Muscle layer of duodenum (tissue), 2 donors: Measurements from ENCODE around the gene ARFGAP1.

Source experiments
- H3K27ac ChIP-seq: one replicate; pipeline ENCODE4 v1.7.0; 2013; ENCODE audit warnings: mild to moderate bottlenecking, low read length
- H3K27me3 ChIP-seq: one replicate; pipeline ENCODE4 v1.7.0; 2013; ENCODE audit warnings: low read depth, mild to moderate bottlenecking, control low read depth, low read length
- H3K36me3 ChIP-seq, 2 donors: one replicate each; pipeline ENCODE4 v1.7.0; 2013; ENCODE audit warnings: low read length in 2 of 2, control low read depth in 1 of 2, mild to moderate bottlenecking in 1 of 2; ENCODE audit not compliant: insufficient read depth in 2 of 2, control insufficient read depth in 1 of 2
- H3K4me1 ChIP-seq, 2 donors: one replicate each; pipeline ENCODE4 v1.7.0; 2013; ENCODE audit warnings: low read length in 2 of 2, mild to moderate bottlenecking in 2 of 2, control low read depth in 1 of 2, moderate library complexity in 1 of 2; ENCODE audit not compliant: insufficient read depth in 2 of 2, control insufficient read depth in 1 of 2
- H3K4me3 ChIP-seq, 2 donors: one replicate each; pipeline ENCODE4 v1.7.0; 2013; ENCODE audit warnings: low read length in 2 of 2, low read depth in 1 of 2, mild to moderate bottlenecking in 1 of 2
- H3K9me3 ChIP-seq, 2 donors: one replicate each; pipeline ENCODE4 v1.7.0; 2013; ENCODE audit warnings: low read length in 2 of 2, control low read depth in 1 of 2, mild to moderate bottlenecking in 1 of 2; ENCODE audit not compliant: control insufficient read depth in 1 of 2
- donor health status: healthy.

The ARFGAP1 gene

DNA sequence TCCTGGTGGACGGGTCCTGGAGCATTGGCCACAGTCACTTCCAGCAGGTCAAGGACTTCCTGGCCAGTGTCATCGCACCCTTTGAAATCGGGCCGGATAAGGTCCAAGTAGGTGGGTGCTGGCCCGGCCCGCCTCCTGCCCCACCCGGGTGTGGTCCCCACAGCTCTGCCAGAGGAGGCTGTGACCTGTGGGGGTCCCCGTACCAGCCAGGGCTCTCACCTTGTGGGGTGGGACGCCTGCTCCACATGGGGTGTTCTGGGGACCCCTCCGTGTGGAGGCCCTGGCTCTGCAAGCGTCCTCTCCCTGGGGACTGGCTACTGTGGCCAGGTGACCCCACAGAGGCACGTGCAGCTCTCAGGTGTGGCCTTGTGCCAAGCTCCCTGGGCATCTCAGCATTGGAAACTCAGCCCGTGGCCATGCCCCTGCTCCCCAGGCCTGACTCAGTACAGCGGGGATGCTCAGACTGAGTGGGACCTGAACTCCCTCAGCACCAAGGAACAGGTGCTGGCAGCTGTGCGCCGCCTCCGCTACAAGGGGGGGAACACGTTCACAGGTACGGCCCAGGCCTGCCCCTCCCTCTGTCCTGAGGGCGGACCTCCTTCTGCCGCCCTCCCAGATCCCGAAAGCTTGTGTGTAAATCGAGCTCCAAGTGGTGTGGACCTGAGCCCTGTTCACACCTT lies 35.1 kb downstream of the ARFGAP1 start:
- Histone ChIP-seq H3K4me3 (no peak overlapping the region), H3K27ac (no peak overlapping the region), H3K27me3 (peaks cover 3% of the 10 kb centered on the region), H3K36me3 (no peaks in the 10 kb centered on the region), H3K9me3 (no peaks in the 10 kb centered on the region), H3K4me1 (no peaks in the 10 kb centered on the region)

DNA sequence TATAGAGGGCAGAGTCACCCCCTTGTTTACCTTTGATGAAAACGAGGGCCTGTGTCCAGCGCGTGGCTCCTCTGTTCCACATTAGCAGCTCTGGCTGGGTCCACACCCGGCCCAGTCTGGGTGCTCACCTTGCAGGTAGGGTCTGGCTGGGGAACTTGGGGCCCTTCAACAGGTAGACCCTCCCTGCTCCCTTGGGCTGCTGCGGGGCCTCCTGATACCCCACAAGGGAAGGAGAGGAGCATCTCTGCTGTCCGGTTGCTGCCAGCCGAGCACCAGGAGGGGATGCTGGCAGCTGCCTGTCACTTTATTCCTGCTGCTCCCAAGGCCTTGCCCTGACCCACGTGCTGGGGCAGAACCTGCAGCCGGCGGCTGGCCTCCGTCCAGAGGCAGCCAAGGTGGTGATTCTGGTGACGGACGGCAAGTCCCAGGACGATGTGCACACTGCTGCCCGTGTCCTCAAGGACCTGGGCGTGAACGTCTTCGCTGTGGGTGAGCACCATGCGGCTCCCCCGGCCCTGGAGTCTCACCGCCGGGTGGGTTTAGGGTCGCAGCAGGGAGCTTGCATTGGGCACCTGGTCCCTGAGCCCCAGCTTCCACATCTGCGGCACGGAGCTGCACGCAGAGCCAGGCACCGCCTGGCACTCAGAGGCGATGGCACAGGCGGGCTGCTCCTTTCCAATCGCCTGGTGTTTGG lies 35.8 kb downstream of the ARFGAP1 start:
- Histone ChIP-seq H3K36me3 (no peaks in the 10 kb centered on the region), H3K4me3 (no peak overlapping the region), H3K4me1 (peaks cover 0 to 4% of the 10 kb centered on the region in 2 donors), H3K9me3 (no peaks in the 10 kb centered on the region), H3K27ac (no peak overlapping the region), H3K27me3 (peaks cover 3% of the 10 kb centered on the region)

DNA sequence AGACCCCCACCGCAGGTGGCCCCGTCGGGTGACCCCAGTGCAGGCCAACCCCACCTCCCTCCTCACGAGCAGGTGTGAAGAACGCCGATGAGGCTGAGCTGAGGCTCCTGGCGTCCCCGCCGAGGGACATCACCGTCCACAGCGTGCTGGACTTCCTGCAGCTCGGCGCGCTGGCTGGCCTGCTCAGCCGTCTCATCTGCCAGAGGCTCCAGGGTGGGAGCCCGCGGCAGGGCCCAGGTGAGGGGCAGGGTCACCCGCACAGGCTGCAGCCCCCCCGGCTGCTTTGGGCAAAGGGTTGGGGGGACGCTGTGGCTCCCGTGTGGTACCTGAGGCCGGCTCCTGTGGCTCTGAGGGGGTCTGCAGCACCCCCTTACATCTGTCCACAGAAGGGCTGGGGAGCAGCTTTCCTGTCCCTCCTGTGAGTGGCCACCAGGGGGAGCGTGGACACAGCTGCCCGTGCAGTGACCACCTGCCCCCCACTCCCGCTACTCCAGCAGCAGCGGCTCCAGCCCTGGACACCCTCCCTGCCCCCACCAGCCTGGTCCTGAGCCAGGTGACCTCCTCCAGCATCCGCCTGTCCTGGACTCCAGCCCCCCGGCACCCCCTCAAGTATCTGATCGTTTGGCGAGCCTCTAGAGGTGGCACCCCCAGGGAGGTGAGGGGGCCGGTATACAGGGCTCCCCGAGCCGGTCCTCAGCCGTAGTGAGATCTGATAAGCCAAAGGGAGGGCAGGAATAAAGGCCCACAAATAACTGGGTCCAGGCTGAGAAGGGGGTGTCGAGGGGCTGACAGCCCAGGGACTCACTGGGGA lies 36.9 kb downstream of the ARFGAP1 start:
- Histone ChIP-seq H3K4me1 (peaks cover 0 to 4% of the 10 kb centered on the region in 2 donors), H3K4me3 (no peak overlapping the region), H3K27ac (no peak overlapping the region), H3K36me3 (no peaks in the 10 kb centered on the region), H3K9me3 (no peaks in the 10 kb centered on the region), H3K27me3 (peaks cover 3% of the 10 kb centered on the region)

DNA sequence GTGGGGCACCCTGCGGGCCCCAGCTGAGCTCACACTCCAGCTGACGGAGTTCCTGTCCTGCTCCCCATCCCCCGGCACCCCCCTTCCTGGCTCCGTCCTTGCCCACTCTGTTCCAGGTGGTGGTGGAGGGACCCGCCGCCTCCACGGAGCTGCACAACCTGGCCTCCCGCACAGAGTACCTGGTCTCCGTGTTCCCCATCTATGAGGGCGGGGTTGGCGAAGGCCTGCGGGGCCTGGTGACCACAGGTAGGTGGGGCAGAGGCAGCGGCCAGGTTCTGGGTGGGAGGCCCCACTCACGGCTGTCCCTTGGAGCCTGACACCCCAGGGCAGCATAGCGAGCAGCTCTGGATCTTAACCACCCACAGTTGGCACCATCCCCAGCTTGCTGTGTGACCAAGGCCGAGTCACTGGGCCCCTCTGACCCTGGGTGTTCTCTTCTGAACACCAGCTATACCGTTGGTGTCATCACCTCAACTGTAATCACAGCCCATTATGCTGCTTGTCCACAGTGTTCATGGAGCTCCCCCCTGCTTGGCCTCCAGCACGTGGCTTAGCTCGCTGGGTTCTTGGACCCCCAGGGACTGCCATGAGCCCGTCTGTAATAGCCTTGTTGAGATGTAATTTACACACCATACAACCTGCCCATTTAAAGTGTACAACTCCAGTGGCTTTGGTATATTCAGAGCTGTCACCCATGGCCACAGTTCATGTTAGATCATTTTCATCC lies 37.8 kb downstream of the ARFGAP1 start:
- Histone ChIP-seq H3K9me3 (no peaks in the 10 kb centered on the region), H3K4me3 (no peak overlapping the region), H3K27me3 (peaks cover 3% of the 10 kb centered on the region), H3K4me1 (peaks cover 0 to 4% of the 10 kb centered on the region in 2 donors), H3K36me3 (no peaks in the 10 kb centered on the region), H3K27ac (no peak overlapping the region)

DNA sequence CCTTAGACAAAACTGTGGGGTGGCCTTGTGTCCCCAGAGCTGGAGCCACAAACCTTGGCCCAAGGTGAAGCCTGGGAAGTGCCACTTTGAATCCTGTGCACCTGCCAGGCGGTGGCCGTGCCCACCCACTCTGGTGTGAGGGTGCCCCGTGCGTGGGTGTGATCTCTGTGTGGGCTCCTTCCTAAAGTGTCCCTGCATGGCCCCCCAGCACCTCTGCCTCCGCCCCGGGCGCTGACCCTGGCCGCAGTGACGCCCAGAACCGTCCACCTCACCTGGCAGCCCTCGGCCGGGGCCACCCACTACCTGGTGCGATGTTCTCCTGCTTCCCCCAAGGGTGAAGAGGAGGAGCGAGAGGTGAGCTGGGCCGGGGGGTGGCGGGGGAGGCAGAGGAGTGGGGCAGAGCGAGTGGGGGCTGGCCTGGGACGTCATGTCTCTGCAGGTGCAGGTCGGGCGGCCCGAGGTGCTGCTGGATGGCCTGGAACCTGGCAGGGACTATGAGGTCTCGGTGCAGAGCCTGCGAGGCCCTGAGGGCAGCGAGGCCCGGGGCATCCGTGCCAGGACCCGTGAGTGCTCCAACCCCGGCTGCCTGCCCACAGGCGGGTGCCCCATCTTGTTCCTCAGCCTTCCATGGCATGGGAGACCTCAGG lies 38.7 kb downstream of the ARFGAP1 start:
- Histone ChIP-seq H3K4me3 (no peak overlapping the region), H3K27me3 (peaks cover 3% of the 10 kb centered on the region), H3K27ac (no peak overlapping the region), H3K36me3 (no peaks in the 10 kb centered on the region), H3K9me3 (no peaks in the 10 kb centered on the region), H3K4me1 (peaks cover 0 to 4% of the 10 kb centered on the region in 2 donors)

DNA sequence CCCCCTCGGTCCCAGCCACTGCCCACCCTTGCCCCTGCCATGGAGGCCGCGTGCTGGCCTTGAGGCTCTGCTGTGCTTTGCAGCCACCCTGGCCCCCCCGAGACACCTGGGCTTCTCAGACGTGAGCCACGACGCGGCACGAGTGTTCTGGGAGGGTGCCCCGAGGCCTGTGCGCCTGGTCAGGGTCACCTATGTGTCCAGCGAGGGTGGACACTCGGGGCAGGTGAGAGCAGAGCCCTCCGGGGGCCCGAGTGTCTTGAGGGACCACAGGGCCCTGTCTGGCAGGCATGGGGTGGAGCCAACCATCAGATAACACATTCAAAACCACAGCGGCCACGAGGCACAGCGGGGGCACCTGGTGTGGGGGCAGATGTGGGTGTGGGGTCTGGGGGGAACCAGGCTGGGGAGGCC lies 39.2 kb downstream of the ARFGAP1 start:
- no peaks in the 10 kb centered on the region for H3K36me3 ChIP-seq
- H3K4me1 ChIP-seq, result peaks cover 0 to 4% of the 10 kb centered on the region in 2 donors
- no peak overlapping the region for H3K4me3 ChIP-seq
- no peaks in the 10 kb centered on the region for H3K27me3 ChIP-seq
- no peak overlapping the region for H3K27ac ChIP-seq
- H3K9me3 ChIP-seq, result no peaks in the 10 kb centered on the region

DNA sequence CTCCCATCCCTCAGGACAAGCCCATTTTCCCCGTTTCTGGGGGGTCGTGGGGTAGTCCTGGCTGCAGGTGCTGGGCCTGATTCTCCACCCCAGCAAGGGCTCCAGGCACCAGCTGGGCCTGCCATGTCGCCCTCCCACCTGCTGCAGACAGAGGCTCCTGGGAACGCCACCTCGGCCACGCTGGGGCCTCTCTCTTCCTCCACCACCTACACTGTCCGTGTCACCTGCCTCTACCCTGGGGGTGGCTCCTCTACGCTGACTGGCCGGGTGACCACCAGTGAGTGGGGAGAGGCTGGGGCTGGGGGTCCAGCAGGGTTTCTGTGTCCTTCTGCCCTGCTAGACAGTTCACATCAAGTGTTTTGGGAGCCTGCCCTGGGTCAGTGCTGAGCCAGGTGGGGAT lies 39.7 kb downstream of the ARFGAP1 start:
- no peaks in the 10 kb centered on the region for H3K9me3 ChIP-seq
- H3K27me3 ChIP-seq, result no peaks in the 10 kb centered on the region
- H3K4me1 ChIP-seq, result peaks cover 0 to 4% of the 10 kb centered on the region in 2 donors
- no peak overlapping the region for H3K4me3 ChIP-seq
- H3K27ac ChIP-seq, result no peak overlapping the region
- no peaks in the 10 kb centered on the region for H3K36me3 ChIP-seq

DNA sequence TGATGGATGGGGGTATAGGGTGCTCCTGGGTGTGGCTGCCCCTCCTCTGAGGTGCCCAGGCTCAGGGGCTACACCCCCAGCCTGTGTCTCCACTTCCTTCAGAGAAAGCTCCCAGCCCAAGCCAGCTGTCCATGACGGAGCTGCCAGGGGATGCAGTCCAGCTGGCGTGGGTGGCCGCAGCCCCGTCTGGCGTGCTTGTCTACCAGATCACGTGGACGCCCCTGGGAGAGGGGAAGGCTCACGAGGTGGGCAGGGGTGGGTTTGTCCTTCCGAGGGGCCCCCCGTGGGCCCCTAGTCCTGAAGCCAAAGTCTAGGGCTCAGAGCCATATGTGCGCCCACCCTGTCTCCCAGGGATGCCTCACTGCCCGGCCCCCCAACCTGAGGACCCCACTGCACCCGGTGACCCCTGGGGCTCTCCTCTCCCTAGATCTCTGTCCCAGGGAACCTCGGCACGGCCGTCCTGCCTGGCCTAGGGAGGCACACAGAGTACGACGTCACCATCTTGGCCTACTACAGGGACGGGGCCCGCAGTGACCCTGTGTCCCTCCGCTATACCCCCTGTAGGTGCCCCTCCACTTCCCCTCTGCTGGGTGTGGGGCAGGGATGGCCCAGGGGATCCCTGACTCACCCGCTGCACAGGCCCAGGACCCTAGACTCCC lies 40.2 kb downstream of the ARFGAP1 start:
- Histone ChIP-seq H3K9me3 (no peaks in the 10 kb centered on the region), H3K4me3 (no peak overlapping the region), H3K27me3 (no peaks in the 10 kb centered on the region), H3K27ac (no peak overlapping the region), H3K4me1 (peaks cover 0 to 4% of the 10 kb centered on the region in 2 donors), H3K36me3 (no peaks in the 10 kb centered on the region)

DNA sequence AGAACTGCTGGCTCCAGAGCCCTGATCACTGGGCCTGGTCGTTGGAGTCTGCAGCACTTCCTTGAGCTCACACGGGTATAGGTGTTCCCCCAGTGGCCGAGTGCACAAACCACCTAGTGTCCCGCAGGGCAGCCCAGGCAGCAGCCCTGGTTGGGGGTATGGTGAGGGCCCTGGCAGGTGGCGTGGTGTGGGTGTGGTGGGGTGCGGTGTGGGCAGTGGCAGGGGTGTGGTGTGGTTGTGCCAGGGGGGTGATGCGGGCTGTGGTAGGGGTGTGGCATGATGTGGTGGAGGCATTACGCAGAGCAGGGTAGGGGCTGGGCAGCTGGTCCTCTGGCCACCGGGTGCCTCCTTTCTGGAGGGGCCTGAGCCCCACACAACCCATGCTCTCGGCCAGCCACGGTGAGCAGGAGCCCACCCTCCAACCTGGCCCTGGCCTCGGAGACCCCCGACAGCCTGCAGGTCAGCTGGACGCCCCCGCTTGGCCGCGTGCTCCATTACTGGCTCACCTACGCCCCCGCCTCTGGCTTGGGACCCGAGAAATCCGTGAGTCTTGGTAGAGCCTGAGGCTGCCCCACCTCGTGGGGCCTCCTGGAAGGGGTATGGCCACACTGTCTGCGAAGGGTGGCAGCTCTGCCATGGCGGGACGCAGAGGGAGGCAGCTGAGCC lies 40.9 kb downstream of the ARFGAP1 start:
- H3K27me3 ChIP-seq, result no peaks in the 10 kb centered on the region
- no peaks in the 10 kb centered on the region for H3K9me3 ChIP-seq
- H3K4me3 ChIP-seq, result no peak overlapping the region
- peaks cover 0 to 4% of the 10 kb centered on the region in 2 donors for H3K4me1 ChIP-seq
- no peaks in the 10 kb centered on the region for H3K36me3 ChIP-seq
- H3K27ac ChIP-seq, result no peak overlapping the region

DNA sequence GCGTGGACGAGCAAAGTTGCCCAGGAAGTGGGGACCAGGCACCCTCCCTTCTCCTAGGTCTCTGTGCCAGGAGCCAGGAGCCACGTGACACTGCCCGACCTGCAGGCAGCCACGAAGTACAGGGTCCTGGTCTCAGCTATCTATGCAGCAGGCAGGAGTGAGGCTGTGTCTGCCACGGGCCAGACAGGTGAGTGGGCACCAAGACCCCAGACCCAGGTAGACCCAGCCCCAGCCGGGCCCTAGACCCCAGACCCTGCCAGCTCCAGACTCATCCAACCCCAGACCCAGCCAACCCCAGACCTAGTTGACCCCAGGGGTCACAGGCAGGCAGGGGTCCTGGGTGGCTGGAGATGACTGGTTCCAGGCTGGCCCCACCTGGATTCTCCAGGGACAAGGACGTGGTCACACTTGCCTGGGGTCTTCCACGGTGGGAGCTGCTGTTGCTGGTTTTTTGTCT lies 41.4 kb downstream of the ARFGAP1 start:
- H3K4me1 ChIP-seq, result peaks cover 0 to 4% of the 10 kb centered on the region in 2 donors
- H3K4me3 ChIP-seq, result no peak overlapping the region
- H3K9me3 ChIP-seq, result no peaks in the 10 kb centered on the region
- no peak overlapping the region for H3K27ac ChIP-seq
- no peaks in the 10 kb centered on the region for H3K36me3 ChIP-seq
- H3K27me3 ChIP-seq, result no peaks in the 10 kb centered on the region
